Measurements from ENCODE around the gene CCL27.
"Not testable (repeated sequence)": the region's sequence is repeated elsewhere in the genome, so short reads cannot be mapped to it uniquely, and the experiment has no call there.

The CCL27 gene

GRCh38 chr9:34646211-34647083 is 16.0 kb downstream of the CCL27 start, which contains the start of gene GALT:
GALT (plus strand) TSS chr9:34646675; CDS start chr9:34646705, 30 bp downstream.
- TF ChIP-seq CTCF (IDR thresholded peaks at IDR 0.05; ENCODE audit: low read depth, low read length, missing control alignments), result peak; percentile 61

GRCh38 chr9:34644766-34645314 is 17.6 kb downstream of the CCL27 start:
- no peak for DNase-seq (ENCODE audit: low read depth)
- H3K4me3 ChIP-seq (ENCODE audit: low read depth, low read length), result no peak overlapping the region
- TF ChIP-seq CTCF (IDR thresholded peaks at IDR 0.05; ENCODE audit: low read depth, low read length, missing control alignments), result no peak

More at GRCh38 chr9:34646211-34647083, 16.0 kb downstream of the CCL27 start, which contains the start of gene GALT:
- H3K4me3 ChIP-seq (ENCODE audit: low read depth, low read length), result peak within 1 kb of the TSS; percentile 81
- peak; percentile 72 for DNase-seq (ENCODE audit: low read depth)

- no peak overlapping the region for H3K4me3 ChIP-seq (ENCODE audit: low read depth, low read length)
- no peak for TF ChIP-seq CTCF (IDR thresholded peaks at IDR 0.05; ENCODE audit: low read depth, low read length, missing control alignments)
- no peak for DNase-seq (ENCODE audit: low read depth)
Measured at GRCh38 chr9:34642679-34643078, 19.8 kb downstream of the CCL27 start.

- not testable (repeated sequence) for H3K4me3 ChIP-seq (ENCODE audit: low read depth, low read length); DNase-seq (ENCODE audit: low read depth)
Measured at GRCh38 chr9:34639322-34639721, 23.1 kb downstream of the CCL27 start.

GRCh38 chr9:34638138-34638445 is 24.4 kb downstream of the CCL27 start:
- no peak for DNase-seq (ENCODE audit: low read depth)
- no peak for TF ChIP-seq CTCF (IDR thresholded peaks at IDR 0.05; ENCODE audit: low read depth, low read length, missing control alignments)
- peak overlapping the region; percentile 95 for H3K4me3 ChIP-seq (ENCODE audit: low read depth, low read length)

GRCh38 chr9:34637356-34638137 is 24.9 kb downstream of the CCL27 start, which contains the start of gene SIGMAR1:
SIGMAR1 (minus strand) TSS chr9:34637787; CDS start chr9:34637697, 90 bp downstream.
- DNase-seq (ENCODE audit: low read depth), result peak; percentile 73
- H3K4me3 ChIP-seq (ENCODE audit: low read depth, low read length), result peak within 1 kb of the TSS; percentile 95
- no peak for TF ChIP-seq CTCF (IDR thresholded peaks at IDR 0.05; ENCODE audit: low read depth, low read length, missing control alignments)

GRCh38 chr9:34636791-34637355 is 25.6 kb downstream of the CCL27 start:
- peak overlapping the region; percentile 95 for H3K4me3 ChIP-seq (ENCODE audit: low read depth, low read length)
- no peak for DNase-seq (ENCODE audit: low read depth)
- TF ChIP-seq CTCF (IDR thresholded peaks at IDR 0.05; ENCODE audit: low read depth, low read length, missing control alignments), result no peak
